Activated T-helper 1 cell treated with Interleukin-2 at 50 U/mL for 16 hours (primary cell): ENCODE results near the gene HSD3B7.

ENCODE experiments used
- DNase-seq: peaks from one replicate; pipeline ENCODE4 v3.0.0-alpha.2; 2020; ENCODE audit warnings: low read depth

The HSD3B7 gene

DNA sequence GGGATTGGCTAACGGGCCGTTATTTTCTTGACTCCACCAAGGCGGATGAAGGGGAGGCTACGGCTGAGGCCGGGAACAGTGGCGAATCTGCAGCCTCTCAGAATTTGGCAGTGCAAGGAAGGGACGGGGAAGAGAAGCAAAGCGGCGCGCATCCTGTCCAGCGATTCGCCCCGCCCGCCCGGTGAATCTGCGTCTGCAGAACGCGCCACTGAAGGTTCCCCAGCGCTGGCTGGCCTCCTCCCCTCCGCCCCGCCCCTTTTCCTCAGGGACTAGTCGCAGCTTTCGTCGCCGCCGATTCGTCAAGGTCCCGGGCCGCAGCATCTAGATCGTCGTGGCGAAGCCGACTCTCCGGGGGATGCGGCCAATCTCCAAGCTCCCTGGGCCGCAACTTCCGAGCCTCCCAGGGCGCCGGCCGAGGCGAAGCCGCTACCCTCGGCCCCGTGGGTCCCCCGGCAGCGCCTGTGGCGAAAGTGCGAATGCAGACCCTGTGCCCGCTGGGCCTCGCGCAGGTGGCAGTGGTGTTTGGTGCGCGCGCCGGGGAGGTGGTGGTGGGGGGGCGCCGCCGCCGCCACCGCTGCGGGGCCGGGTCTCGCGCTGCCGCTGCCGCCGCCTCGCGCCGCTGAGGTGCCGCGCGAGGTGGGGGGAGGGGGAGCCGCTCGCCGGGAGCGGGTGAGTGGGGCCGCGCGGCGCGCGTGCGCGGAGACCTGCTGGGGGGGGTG is 27.4 kb upstream of the HSD3B7 start, which contains the start of gene SETD1A:
Gene SETD1A, plus strand, starts transcription at position 299 of the 719 bp plus-strand sequence. CDS start 978 bp downstream, outside the sequence.
- DNase-seq, result peak; percentile 95

DNA sequence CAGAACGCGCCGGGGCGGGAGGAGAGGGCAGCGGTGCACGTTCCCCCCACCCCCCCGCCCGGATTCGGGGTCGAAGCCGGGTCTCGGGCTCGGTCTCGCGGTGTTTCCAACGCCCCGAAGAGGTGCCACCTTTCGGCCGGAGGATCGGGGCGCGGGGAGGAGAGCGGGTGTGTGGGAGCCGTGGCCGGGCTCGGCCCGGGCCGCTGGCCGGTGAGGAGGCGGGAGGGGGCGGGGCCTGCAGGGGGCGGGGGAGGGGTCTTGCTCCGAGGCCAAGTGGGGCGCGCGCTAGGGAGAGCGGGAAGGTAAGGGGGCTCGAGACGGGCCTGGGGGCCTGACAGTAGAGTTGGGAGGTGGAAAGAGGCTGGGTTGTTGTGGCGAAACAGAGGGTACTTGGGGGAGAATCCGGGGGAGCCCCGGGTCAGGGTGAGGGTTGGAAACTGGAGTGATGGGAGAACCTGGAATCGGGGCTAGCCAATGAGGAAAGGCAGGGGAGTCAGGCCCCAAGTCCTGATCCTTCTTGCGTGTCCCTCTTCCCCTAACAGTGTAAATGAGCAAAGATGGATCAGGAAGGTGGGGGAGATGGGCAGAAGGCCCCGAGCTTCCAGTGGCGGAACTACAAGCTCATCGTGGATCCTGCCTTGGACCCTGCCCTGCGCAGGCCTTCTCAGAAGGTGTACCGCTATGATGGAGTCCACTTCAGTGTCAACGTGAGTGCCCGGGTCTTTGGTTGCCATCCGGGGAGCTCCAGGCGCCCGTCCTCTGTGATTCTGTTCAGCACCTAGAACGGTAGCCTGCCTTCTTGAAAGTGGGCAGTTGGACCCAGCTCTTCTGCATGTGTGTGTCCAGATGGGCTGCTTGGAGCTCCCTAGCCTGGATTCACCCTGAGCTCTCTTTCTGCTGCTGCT is 26.6 kb upstream of the HSD3B7 start:
- DNase-seq, result no peak

DNA sequence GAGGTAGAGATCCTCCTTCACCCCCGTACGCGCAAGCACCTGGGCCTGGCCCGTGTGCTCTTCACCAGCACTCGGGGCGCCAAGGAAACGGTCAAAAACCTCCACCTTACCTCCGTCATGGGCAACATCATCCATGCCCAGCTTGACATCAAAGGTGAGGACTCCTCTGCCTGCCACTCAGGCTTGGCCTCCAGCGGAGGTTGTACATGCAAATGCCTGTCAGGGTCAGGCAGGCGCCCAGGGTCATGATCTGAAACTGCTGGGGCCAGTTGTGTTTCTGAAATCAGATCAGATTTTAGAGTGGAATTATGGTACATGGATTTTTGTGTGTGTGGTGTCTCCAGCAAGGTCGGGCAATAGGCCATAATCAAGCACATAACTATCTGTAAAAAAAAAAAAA is 23.6 kb upstream of the HSD3B7 start:
- no peak for DNase-seq

DNA sequence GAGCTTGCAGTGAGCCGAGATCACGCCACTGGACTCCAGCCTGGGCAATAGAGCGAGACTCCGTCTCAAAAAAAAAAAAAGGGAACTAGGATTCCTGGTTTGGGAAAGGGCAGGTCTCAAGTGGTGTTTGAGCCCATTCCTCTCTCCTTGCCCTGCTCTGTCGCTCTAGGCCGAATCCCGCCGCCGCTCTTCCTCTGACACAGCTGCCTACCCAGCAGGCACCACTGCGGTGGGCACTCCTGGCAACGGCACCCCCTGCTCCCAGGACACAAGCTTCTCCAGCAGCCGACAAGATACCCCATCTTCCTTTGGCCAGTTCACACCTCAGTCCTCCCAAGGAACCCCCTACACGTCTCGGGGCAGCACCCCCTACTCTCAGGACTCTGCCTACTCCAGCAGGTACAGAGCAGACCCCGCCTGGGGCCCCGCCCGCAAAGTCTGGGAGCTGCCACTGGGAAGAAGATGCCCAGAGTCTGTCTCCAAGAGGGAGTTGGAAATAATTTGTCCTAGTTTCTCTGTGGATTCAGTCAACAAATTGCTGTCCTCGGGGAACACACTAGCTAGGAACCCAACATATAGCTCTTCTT is 21.0 kb upstream of the HSD3B7 start:
- DNase-seq, result no peak

DNA sequence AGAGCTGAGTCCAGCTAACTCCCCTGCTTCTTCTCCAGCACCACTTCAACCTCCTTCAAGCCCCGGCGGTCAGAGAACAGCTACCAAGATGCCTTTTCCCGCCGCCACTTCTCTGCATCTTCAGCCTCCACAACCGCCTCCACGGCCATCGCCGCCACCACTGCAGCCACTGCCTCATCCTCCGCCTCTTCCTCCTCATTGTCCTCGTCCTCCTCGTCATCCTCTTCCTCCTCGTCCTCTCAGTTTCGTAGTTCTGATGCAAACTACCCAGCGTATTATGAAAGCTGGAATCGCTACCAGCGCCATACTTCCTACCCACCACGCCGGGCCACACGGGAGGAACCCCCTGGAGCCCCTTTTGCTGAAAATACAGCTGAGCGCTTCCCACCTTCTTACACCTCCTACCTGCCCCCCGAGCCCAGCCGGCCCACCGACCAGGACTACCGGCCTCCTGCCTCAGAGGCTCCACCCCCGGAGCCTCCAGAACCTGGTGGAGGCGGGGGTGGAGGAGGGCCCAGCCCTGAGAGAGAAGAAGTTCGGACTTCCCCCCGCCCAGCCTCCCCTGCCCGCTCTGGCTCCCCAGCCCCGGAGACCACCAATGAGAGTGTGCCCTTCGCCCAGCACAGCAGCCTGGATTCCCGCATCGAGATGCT is 20.3 kb upstream of the HSD3B7 start:
- no peak for DNase-seq

DNA sequence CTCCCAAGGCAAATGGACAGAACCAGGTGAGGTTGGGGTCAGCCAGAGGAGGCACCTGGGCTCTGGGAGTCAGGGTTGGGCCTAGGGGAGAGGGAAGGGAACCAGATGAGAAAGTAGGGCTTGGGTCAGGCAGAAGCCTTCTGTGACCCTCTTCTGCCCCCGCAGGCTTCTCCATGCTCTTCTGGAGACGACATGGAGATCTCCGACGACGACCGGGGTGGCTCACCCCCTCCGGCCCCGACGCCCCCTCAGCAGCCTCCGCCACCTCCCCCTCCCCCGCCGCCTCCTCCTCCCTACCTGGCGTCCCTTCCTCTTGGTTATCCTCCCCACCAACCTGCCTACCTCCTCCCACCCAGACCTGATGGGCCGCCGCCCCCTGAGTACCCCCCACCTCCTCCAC is 19.6 kb upstream of the HSD3B7 start:
- no peak for DNase-seq

DNA sequence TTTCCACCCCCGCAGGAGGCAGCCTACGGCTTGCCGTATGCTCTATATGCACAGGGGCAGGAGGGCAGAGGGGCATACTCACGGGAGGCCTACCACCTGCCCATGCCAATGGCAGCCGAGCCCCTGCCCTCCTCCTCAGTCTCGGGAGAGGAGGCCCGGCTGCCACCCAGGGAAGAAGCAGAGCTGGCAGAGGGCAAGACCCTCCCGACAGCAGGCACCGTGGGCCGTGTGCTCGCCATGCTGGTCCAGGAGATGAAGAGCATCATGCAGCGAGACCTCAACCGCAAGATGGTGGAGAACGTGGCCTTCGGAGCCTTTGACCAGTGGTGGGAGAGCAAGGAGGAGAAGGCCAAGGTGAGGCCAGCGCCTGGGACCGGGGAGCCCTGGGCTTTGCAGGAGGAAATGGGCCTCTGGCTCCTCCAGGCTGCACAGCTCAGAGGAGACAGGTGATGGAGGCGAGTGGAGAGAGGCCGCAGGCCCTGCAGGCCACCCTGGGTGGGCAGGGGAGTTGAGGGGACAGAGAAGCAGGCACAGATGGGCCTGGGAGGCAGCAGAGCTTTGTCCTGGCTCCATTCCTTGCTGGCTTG is 18.9 kb upstream of the HSD3B7 start:
- DNase-seq, result no peak

DNA sequence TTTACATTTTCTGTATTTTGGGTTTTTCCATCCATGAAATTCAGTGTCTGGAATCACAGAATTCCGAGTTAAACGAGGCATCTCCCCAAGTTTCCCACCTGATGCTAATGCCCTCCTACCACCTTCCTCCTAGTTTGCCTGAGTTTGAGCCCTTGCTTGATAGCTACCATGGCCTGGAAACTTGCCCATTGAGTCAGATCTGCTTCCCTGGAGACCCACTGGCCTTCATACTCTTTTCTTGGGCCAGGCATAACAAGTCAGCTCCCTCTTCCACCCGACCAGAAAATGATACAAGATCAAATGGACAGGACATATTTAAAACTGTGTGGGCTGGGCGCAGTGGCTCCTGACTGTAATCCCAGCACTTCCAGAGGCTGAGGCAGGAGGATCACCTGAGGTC is 17.2 kb upstream of the HSD3B7 start:
- DNase-seq, result no peak

DNA sequence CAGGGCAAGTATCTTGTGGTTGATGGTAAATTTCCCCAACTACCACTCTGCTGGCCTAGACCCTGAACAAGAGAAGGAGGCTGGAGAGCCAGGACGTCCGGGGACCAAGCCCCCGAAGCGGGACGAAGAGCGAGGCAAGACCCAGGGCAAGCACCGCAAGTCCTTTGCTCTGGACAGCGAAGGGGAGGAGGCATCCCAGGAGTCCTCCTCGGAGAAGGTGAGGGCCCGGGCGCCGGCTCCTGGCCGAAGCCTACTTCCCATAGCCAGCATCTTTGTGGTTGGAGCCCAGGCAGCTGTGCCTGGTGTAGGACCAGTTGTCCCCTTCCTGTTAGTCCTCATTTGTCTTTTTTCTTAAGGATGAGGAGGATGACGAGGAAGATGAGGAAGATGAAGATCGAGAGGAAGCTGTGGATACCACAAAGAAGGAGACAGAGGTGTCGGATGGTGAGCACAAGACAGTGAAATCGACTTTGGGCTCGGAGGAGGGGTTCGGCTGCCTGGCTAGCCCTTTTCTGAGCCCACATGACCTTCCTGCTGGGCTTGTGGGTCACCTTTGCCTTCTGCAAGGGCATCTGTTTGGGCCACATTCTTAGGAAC is 15.7 kb upstream of the HSD3B7 start:
- DNase-seq, result no peak

DNA sequence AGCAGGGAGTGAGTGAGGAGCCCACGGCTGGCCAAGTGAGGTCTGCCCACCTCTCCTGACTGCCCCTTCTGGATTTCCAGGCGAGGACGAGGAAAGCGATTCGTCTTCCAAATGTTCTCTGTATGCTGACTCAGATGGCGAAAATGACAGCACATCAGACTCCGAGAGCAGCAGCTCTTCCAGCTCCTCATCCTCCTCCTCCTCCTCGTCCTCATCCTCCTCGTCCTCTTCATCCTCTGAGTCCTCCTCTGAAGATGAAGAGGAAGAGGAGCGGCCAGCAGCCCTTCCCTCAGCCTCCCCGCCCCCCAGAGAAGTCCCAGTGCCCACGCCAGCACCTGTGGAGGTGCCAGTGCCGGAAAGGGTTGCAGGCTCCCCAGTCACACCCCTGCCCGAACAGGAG is 13.7 kb upstream of the HSD3B7 start:
- DNase-seq, result no peak

DNA sequence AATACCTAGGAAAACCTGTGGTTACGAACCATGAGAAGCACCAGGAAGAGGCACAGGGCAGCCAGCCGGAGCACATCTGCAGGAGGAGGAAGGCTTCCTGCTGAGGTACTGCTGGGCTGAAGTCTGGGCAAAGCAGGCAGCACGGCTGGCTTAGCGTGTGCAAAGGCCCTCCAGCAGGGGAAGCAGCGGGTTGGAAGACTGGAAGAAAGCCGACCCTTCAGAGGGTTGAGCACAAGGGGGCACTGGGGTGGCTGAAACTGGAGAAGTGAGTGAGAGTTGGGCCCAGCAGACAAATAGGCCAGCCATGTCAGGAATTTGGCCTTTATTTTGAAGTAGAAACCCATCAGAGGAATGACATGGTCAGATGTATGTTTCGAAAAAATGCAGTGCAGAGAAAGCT is 12.1 kb upstream of the HSD3B7 start:
- DNase-seq, result no peak

DNA sequence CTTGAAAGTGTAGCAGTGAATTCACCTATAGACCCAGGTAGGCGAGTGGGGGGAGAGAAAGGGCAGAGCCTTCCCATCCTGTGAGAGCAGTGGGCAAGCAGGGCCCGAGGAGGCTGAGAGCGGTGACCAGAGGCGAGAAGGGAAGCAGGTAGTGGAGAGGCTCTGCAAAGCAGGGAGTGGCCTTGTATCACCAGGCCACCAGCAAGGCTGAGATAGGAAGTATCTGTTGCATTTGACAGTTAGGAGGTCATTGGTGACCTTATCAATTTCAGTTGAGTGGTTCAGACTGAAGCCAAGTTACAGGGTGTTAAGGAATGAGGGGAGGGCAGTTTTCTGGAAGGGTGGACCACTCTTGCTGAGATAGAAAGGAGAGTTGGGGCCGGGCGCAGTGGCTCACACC is 10.7 kb upstream of the HSD3B7 start:
- DNase-seq, result no peak

DNA sequence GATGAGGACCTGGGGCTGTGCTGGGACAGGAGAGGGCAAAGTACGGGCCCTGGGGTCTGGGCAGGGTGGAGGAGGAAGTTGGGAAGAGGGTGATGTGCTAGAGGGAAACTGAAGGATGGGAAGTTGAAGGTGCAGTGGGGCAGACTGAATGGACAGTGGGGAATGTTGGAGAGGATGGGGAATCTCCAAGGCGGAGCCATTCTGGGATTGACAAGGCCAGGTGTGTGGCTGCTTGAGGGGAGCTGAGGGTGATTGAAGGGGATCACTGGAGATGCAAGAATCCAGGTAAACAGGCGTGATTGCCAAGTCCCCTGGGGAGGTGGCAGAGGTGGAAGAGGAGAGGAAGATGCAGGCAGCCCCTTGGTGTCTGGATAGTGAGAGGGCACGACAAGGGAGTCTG is 8.5 kb upstream of the HSD3B7 start:
- no peak for DNase-seq

DNA sequence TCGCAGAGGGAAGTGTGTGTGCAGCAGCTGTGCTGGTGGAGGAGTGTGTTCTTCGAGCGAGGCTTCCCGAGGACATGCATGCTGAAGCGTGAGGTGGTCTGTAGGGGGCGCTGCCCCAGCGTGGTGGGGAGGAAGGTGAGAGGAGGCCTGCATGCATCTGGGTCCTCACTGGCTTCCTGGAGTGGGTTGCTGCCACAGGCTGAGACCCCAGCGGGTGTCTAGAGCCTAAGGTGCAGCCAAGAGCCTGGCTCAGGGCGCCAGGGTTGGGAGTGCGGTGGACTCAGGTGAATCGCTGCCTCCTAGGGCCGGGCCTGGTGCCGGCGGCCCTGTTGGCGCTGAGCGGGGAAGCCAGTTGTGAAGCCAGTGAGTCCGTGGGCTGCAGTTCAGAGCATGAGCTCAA is 7.5 kb upstream of the HSD3B7 start:
- no peak for DNase-seq

DNA sequence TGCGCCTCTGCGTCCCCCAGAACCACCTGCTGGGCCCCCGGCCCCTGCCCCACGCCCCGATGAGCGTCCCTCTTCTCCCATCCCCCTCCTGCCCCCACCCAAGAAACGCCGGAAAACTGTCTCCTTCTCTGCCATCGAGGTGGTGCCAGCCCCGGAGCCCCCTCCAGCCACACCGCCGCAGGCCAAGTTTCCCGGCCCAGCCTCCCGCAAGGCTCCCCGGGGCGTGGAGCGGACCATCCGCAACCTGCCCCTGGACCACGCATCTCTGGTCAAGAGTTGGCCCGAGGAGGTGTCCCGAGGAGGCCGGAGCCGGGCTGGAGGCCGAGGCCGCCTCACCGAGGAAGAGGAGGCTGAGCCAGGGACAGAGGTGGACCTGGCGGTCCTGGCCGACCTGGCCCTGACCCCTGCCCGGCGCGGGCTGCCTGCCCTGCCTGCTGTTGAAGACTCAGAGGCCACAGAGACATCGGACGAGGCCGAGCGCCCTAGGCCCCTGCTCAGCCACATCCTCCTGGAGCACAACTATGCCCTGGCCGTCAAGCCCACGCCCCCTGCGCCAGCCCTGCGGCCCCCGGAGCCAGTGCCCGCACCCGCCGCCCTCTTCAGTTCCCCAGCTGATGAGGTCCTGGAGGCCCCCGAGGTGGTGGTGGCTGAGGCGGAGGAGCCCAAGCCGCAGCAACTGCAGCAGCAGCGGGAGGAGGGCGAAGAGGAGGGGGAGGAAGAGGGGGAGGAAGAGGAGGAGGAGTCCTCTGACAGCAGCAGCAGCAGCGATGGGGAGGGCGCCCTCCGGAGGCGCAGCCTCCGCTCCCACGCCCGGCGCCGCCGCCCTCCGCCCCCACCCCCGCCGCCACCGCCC is 5.6 kb upstream of the HSD3B7 start:
- no peak for DNase-seq

DNA sequence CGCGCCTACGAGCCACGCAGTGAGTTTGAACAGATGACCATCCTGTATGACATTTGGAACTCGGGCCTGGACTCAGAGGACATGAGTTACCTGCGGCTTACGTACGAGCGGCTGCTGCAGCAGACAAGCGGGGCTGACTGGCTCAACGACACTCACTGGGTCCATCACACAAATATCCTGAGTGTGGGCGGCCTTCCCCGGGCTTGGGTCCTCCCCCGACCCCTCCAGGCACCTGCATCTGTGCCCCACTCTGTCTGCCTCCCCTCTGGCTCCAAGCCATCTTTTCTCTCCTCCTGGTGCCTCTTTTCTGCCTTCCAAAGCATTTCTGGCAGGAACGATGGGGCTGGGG is 5.0 kb upstream of the HSD3B7 start:
- no peak for DNase-seq

DNA sequence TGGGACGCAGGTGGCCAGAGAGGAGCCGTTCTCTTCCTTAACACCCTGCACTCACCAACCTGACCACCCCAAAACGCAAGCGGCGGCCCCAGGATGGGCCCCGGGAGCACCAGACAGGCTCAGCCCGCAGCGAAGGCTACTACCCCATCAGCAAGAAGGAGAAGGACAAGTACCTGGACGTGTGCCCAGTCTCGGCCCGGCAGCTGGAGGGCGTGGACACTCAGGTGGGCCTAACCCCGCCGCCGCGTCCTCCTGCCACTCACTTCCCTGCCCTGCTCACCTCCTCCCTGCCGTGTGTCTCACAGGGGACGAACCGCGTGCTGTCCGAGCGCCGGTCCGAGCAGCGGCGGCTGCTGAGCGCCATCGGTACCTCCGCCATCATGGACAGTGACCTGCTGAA is 4.6 kb upstream of the HSD3B7 start:
- DNase-seq, result no peak

DNA sequence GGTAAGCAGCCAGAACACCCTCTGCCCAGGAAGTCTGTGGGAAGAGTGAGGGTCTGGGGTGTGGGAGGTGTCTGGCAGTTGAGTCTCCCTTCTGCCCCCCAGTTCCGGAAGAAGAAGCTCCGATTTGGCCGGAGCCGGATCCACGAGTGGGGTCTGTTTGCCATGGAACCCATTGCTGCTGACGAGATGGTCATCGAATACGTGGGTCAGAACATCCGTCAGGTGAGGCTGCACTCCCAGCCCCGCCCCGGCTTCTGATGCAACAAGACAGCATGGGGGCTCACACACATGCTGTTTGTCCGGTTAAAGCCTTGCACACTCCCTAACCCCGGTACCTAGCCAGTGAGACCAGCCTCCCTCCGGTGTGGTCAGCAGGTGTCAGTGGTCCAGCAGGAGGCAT is 4.0 kb upstream of the HSD3B7 start:
- DNase-seq, result no peak

DNA sequence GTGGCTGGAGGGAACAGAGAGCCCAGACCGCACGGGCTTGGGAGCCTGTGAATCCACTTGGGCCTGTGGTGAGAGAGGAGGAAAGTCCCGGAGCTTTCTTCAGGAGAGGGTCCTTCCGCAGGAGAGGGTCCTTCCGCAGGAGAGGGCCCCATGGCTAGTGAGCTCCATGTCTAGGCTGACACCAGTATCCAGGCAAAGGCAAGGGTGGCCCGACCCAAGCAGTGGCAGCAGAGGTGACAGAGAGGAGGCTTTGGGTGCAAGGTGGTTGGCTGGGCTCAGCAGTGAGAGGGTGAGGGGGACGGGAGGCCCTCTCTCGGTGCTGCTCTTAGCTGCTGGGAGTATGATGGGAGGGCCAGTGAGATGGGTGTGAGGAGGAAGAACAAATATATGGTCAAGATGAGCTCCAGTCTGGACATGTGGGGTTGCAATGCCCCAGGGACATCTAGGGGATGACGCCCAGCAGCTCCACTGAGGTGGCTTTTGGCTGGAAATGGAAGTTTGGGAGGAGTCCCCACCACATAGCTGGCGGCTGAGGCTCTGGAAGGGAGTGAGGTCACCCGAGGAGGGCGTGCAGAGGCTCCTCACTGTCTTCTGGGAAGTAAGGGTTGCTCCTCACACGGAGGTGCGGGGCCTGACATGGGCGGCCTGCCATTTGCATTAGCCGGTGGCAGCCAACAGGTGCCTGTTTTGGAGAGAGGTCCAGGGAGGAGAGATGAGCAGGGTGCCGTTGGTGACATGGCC is 2.3 kb upstream of the HSD3B7 start:
- DNase-seq, result no peak

DNA sequence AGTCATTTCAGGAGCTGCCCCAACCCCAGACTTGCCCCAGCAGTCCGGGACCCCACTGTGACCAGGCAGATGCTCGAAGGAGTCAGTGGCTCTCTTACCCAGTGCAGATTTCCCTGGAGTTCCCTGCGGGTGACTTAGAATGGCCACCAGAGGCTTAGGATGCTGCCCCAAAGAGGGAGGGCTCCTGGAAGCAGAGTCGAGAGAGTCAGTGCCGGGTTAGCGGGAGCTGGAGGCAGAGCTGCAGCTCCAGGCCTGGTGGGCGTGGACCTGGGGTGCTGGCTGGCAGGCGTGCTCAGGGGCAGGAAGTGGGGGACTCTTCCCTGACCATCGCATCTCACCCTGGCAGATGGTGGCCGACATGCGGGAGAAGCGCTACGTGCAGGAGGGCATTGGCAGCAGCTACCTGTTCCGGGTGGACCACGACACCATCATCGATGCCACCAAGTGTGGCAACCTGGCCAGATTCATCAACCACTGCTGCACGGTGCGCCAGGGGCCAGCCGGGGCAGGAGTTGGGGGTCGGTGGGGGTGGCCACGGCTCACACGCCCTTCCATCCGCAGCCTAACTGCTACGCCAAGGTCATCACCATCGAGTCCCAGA is 1.6 kb upstream of the HSD3B7 start:
- DNase-seq, result no peak
